ENCODE measurements around the gene ONECUT1. TPM values are rescaled to one million over a fixed set of nuclear protein-coding genes. Genes with fewer than 3 reads are reported as not detected.
A peak's percentile ranks its signal among the peaks of the same experiment; 100 is the strongest.

Gene ONECUT1
- total RNA-seq, 1 donor from 2014 or later, result 0.69 TPM

GRCh38 chr15:52803467-52804306 is 13.6 kb upstream of the ONECUT1 start:
- no peak overlapping the region for H3K4me3 Mint-ChIP-seq (ENCODE audit: unreplicated experiment)
- DNase-seq (ENCODE audit: low spot score), result peak; percentile 18
- peaks cover 26% of the 10 kb centered on the region for H3K4me1 Mint-ChIP-seq (ENCODE audit: unreplicated experiment)
- H3K27me3 Mint-ChIP-seq (ENCODE audit: unreplicated experiment), result peaks cover 16% of the 10 kb centered on the region
- TF ChIP-seq, protein P1, sequence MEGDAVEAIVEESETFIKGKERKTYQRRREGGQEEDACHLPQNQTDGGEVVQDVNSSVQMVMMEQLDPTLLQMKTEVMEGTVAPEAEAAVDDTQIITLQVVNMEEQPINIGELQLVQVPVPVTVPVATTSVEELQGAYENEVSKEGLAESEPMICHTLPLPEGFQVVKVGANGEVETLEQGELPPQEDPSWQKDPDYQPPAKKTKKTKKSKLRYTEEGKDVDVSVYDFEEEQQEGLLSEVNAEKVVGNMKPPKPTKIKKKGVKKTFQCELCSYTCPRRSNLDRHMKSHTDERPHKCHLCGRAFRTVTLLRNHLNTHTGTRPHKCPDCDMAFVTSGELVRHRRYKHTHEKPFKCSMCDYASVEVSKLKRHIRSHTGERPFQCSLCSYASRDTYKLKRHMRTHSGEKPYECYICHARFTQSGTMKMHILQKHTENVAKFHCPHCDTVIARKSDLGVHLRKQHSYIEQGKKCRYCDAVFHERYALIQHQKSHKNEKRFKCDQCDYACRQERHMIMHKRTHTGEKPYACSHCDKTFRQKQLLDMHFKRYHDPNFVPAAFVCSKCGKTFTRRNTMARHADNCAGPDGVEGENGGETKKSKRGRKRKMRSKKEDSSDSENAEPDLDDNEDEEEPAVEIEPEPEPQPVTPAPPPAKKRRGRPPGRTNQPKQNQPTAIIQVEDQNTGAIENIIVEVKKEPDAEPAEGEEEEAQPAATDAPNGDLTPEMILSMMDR (IDR thresholded peaks at IDR 0.05; ENCODE audit: unreplicated experiment), result no peak
- H3K27ac Mint-ChIP-seq (ENCODE audit: unreplicated experiment), result no peak overlapping the region
- H3K36me3 Mint-ChIP-seq (ENCODE audit: low read depth, unreplicated experiment), result no peaks in the 10 kb centered on the region
- H3K9me3 Mint-ChIP-seq (ENCODE audit: unreplicated experiment), result no peaks in the 10 kb centered on the region

- Mint-ChIP-seq H3K27ac (ENCODE audit: unreplicated experiment) (no peak overlapping the region), H3K36me3 (ENCODE audit: low read depth, unreplicated experiment) (no peaks in the 10 kb centered on the region), H3K9me3 (ENCODE audit: unreplicated experiment) (no peaks in the 10 kb centered on the region), H3K4me1 (ENCODE audit: unreplicated experiment) (peaks cover 26% of the 10 kb centered on the region), H3K4me3 (ENCODE audit: unreplicated experiment) (peak overlapping the region; percentile 73), H3K27me3 (ENCODE audit: unreplicated experiment) (peaks cover 16% of the 10 kb centered on the region)
- TF ChIP-seq, protein P1 (IDR thresholded peaks at IDR 0.05; ENCODE audit: unreplicated experiment), result no peak
- DNase-seq (ENCODE audit: low spot score), result no peak
Measured at GRCh38 chr15:52803108-52803466, 13.0 kb upstream of the ONECUT1 start.

- Mint-ChIP-seq H3K36me3 (ENCODE audit: low read depth, unreplicated experiment) (no peaks in the 10 kb centered on the region), H3K4me3 (ENCODE audit: unreplicated experiment) (no peak overlapping the region), H3K4me1 (ENCODE audit: unreplicated experiment) (peaks cover 26% of the 10 kb centered on the region), H3K27ac (ENCODE audit: unreplicated experiment) (no peak overlapping the region), H3K27me3 (ENCODE audit: unreplicated experiment) (peaks cover 16% of the 10 kb centered on the region), H3K9me3 (ENCODE audit: unreplicated experiment) (no peaks in the 10 kb centered on the region)
- TF ChIP-seq, protein P1 (IDR thresholded peaks at IDR 0.05; ENCODE audit: unreplicated experiment), result no peak
- no peak for DNase-seq (ENCODE audit: low spot score)
Measured at GRCh38 chr15:52802110-52802509, 12.0 kb upstream of the ONECUT1 start.

GRCh38 chr15:52801748-52802085 is 11.6 kb upstream of the ONECUT1 start:
- peaks cover 26% of the 10 kb centered on the region for H3K4me1 Mint-ChIP-seq (ENCODE audit: unreplicated experiment)
- TF ChIP-seq, protein P1 (IDR thresholded peaks at IDR 0.05; ENCODE audit: unreplicated experiment), result no peak
- no peak for DNase-seq (ENCODE audit: low spot score)
- H3K27ac Mint-ChIP-seq (ENCODE audit: unreplicated experiment), result no peak overlapping the region
- H3K36me3 Mint-ChIP-seq (ENCODE audit: low read depth, unreplicated experiment), result no peaks in the 10 kb centered on the region
- no peaks in the 10 kb centered on the region for H3K9me3 Mint-ChIP-seq (ENCODE audit: unreplicated experiment)
- no peak overlapping the region for H3K4me3 Mint-ChIP-seq (ENCODE audit: unreplicated experiment)
- peaks cover 16% of the 10 kb centered on the region for H3K27me3 Mint-ChIP-seq (ENCODE audit: unreplicated experiment)

Measured in endothelial cell (in vitro differentiated cells).